GM19099 (cell line): ENCODE results near the gene PRSS56.

ENCODE experiments used
- POLR2A ChIP-seq: IDR thresholded peaks from 3 replicates; pipeline ENCODE4 v1.6.1; 2011; ENCODE audit warnings: low read depth; ENCODE audit not compliant: insufficient read length; ENCODE audit errors: extremely low read depth

The PRSS56 gene

DNA sequence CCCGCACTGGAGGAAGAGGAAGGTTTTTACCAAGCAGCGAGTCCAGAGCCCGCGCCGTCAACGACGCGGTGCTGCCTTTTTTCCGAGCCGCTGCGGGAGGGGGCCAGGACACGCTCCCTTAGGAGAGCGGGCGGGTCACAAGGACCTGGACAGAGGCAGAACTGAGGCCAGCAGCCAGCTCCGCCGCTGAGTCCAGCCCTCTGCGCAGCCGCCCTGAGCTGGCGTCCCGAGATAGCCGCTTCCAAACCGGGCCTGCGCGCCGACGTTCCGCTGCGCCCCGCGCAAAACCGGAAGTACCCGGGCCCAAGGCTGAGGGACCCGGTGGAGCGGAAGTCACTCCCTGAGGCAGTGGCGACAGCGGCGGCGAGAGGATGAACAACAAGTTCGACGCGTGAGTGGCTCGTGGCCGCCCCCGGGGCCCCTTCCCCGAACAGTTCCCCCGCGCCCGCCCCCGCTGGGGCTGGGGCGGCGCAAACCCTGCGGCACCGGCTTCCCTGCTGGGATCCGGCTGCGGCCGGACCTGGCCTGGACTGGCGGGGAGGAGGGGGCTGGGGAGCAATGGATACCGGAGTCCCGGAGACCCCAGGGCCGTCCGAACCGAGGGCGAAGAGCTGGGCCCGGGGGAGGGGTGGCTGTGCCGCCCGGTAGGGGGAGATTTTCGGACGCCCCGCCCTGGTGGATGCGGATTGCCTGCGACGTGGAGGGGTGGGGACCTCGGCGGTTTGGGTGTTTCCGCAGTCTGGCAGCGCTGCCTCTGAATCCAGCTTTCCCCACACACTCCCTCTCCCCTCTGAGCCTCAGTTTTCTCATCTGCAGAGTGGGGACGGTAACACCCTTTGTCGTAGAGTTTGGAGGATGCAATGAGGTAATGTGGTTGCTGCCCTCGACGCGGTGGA, 30.4 kb downstream of the PRSS56 start, which contains the start of the genes EIF4E2 and TIGD1:
TSS of gene EIF4E2 (plus strand) at position 336 of the 896 bp plus-strand sequence. CDS start at position 372, 36 bp downstream.
TSS of gene TIGD1 (minus strand) at position 204 of the 896 bp plus-strand sequence. CDS start 675 bp downstream, outside the sequence.
- peak; percentile 94 for TF ChIP-seq POLR2A

DNA sequence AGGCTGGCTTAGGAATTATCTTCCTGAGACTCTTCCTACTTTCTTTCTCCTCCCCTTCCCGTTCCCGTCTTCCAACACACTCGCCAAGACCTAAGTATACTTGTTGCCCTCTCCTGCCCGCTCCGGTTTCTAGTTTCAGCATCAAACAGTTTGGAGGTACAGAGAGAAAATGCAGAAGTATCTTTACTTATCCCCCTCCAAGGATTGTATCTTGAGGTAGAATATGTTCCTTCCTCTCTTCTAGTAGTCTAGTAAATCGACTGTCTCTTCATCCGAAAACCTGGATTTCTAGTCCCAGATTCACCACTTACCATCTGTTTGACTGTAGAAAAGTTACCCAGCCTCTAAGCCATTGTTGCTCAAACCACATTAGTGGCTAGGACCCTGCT, 31.1 kb downstream of the PRSS56 start:
- TF ChIP-seq POLR2A: no peak

DNA sequence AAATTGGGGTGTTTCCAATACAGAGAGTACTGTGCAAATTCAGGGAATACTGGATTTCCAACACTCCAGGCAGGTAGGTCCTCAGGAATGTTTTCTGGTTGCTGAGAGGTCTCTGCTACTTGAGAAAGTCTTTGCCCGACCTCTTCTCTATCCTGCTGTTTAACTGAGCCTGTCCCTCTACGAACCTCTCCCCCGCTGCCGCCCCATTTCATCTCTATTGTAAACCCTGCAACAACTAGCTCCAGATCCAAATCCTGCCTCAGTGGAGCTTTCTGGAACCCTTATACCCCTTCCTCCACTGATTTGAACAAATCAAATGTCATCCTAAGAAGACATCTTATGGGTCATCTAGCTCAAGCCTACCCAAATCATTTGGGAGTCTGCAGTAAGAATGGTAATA, 31.6 kb downstream of the PRSS56 start:
- no peak for TF ChIP-seq POLR2A

DNA sequence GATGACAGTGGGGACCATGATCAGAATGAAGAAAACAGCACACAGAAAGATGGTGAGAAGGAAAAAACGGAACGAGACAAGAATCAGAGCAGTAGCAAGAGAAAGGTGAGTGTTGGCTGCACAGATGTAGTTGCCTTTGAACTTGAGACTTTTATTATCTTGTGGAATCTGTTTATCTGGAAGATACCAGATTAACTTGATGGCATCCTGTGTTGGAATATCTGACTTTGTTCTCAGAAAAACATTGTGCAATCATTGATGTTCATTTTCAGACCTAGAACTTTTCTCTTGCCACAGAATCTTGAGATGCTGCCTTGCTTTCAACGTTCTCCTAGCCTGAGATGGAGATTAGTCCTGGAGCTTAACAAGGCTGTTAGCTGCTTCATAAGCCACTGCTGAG, 36.2 kb downstream of the PRSS56 start:
- no peak for TF ChIP-seq POLR2A

DNA sequence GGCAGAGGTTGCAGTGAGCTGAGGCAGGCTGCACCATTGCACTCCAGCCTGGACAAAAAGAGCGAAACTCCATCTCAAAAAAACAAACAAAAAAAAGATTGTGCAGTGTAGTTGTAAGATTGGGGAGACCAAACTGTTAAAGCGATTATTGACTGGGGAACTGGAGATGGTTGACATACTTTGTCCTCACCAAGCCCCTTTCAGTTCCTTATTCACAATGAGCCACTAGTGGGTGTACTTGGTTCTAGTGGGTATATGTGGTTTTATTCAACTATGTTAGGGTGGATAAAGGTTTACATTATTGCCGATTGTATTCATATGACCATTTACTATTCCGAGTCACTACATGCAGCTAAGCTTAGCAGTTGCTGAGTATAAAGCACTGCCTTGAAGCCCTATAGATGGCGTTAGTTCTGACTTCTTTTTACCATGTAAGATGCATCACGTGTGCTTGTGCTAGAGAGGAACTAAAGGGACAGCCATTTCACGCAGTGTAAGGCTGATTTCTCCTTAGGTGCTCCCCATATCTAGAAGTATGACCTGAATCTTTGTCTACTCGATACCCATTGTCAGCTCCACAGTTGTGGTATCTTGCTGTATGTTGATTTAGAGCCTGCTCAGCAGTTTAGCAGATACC, 42.4 kb downstream of the PRSS56 start:
- TF ChIP-seq POLR2A: no peak

DNA sequence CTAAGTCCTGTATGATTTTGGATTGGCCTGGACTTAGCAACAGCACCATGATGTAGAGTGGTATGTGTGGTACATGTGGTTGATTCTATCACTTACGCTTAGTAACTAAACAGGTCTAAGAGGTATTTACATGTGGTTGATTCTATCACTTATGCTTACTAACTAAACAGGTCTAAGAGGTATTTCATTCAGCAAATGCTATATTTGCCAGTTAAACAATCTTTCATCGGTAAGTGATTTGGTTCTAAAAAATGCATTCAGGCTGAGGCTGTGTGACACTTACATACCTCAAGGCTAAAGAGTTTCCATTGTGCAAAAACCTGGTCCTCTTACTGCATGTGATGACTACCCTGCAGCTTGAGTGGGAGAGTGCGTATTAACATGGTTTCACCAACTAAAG, 43.4 kb downstream of the PRSS56 start:
- no peak for TF ChIP-seq POLR2A

DNA sequence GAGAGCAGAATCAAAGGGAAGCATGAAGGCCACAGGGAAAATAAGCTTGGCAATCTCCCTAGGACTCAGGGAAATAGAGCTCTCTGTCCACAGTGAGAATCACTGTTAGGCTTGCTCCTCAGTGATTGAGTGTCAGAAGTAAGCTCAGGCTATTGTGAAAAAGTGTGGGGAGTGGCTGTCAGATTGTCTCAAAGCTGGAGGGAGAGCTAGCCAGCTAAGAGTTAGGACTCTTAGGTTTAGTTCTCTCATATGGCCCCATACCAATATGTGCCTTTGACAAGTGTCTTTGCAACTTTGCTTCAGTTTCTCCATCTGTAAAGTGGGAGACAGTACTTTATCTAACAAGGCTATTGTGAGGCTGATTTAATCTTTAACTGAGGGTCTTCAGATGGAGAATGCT, 47.5 kb downstream of the PRSS56 start:
- no peak for TF ChIP-seq POLR2A

DNA sequence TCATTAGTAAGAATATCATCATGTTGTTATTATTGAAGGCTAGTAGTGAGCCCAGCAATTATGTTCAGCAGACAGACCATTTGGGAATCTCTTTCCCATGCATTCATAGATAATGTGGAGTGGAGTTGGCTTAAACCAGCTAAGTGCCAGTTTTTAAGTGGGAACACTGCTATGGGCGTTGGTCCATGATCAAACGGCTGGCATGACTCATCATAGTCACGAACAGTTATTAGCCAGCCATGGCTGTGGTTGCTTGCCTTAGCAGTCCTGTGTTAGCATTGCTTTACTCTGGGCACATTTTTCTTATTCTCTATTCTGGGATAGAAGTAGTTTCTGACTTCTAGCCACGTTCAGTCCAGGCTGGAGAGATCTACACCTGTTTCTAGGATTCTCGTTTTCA, 48.0 kb downstream of the PRSS56 start:
- TF ChIP-seq POLR2A: no peak

DNA sequence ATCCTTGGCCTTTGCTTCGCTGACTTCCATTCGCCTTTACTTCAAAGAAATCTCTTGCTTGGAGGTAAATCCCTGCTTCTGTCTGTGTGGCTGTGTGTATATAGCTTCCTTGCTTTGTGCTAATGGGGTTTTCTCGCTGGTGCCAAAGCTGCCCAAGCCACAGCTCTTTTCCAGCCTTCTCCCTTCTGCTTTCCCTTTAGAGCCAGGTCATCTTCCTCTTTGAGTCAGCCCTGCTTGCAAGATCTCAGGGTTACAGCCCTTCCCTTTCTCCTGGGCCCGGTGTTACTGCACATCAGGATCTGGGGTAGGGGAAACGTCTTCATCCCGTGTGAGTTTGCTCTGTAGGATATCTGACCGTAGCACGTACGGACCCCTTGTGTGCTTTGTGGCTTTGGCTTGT, 49.4 kb downstream of the PRSS56 start:
- TF ChIP-seq POLR2A: no peak

DNA sequence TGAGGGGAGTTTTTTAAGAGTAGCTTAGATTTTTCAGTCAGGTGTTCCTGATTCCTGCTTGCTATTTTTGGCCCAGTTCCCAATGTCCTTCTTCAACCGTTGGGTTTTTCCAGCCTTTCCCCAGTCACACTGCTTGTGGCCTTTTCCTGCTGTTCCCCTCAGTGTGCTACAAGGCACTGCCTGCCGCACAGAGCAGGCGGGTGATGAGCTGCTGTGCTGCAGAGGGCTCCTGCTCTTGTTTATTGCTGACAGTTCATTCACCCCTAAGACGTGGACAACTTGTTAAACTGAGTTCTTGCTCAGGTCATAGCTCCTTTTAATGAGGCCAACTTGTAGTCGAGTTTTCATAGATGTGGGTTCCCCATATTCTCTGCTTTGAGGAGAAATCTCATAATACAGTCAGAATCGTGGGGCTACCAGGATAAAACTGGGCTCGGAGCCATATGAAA, 50.9 kb downstream of the PRSS56 start:
- no peak for TF ChIP-seq POLR2A

DNA sequence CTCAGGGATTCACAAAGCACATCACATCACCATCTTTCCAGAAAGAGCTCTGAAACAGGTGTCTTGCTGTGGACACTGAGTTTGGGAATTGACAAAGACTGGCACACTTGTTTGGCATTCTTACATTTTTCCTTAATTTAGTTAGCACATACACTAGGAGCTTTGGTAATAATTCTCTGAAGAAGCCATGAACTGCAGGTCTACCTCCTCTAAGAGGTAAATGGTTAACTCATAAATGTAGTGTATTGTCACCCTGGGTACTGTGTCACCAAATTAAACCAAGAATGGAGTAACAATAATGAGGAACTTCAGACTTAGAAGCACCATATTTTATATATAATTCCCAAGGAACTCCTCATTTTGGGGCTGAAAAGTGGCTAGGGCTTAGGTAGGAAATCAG, 52.9 kb downstream of the PRSS56 start:
- no peak for TF ChIP-seq POLR2A

DNA sequence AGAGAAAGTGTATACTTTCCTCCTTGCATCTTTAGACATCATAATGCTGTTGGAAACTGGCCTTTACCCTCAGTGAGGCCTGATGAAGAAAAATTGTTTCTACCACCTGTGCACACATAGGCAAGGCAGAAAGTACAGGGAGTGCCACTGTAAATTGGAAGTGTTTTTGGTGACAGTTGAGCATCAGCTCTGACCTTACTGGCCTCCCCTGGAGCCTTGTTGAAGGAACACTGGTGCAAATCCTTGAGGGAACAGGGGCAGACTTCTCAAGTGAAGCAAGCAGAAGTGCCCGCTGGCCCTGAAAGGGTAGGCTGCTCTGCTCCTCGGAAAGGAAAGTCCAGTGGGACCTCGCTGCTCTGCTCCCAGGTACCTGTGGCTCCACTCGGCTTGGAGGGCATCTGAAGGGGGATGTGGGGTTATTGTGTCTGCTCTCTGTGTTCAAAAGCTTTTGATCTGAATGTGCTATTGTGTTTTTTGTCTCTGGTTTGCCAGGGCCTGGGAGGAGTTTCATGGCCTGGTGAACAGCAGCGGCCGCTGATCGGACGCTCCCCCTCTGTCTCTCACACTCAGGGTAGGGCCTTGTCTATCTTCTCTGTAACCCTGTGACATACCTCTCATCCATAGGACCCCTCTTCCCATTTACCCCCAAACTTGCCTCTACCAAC, 53.7 kb downstream of the PRSS56 start:
- TF ChIP-seq POLR2A: no peak

DNA sequence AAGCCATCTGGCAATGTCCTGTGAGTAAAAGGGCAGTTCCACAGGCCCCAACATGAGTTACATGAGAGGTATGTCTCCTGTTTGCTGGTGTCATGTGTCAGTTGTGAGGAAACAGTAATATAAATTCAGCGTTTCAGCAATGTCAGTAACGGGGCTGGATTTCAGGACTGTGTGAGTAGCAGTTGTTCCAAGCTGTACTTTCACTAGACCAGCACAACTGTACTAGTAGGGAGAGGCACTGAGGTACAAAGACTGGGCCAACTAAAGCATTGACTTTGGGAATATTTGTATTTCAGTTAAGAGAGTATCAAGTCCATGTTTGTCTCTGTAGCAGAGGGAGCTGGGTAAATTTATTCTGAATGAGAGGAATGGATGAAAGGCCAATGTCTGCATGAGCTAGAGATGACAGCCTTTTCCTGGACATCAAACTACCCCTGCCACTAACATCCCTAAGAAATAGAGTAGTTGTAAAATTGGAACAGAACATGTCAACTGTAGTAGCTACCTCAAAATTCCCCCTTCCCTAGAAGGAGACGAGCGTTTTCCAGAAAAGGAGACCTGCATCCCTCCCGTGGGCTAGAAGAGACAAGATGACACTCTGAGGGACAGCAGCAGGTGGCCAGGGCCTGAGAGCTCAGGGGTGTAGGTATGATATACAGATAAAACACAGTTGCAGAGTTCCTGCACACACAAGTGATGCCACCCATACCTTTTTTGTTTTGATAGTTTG, 54.7 kb downstream of the PRSS56 start:
- no peak for TF ChIP-seq POLR2A
